SK-N-SH (cell line): ENCODE results near the gene PRMT3. TPM values are rescaled to one million over a fixed set of nuclear protein-coding genes. Genes with fewer than 3 reads are reported as not detected.
A peak's percentile ranks its signal among the peaks of the same experiment; 100 is the strongest.

Source experiments
- CTCF ChIA-PET: fragments of 300-600, 350-600 bp; formaldehyde crosslinking; extraction: SDS; loops from one replicate; lab custom pipeline; 2021; lab: Yijun Ruan, JAX
- POLR2A ChIA-PET: fragments of 350-600 bp; sonication (Branson Sonifier 250); formaldehyde crosslinking; extraction: SDS; loops from one replicate; lab custom pipeline; 2020; ENCODE audit warnings: antibody characterized with exemption, inconsistent platforms; lab: Yijun Ruan, JAX
- DNase-seq: peaks from one replicate; pipeline ENCODE4 v3.0.0; 2012
- H2AFZ ChIP-seq: fragments of 200-600 bp; sonication (generic); 2 replicates; pipeline ENCODE4 v1.8.1; 2016; ENCODE audit warnings: antibody characterized with exemption, mild to moderate bottlenecking, low read depth
- H3F3A ChIP-seq: fragments of 200-600 bp; sonication (generic); replicated peaks from 2 replicates; pipeline ENCODE3; 2016; ENCODE audit warnings: antibody characterized with exemption, mild to moderate bottlenecking; ENCODE audit not compliant: insufficient read depth
- H3K27ac ChIP-seq, 2 experiments: fragments of 200-500 bp in 1 of 2; fragments of 200-600 bp in 1 of 2; sonication (Bioruptor generic) in 1 of 2; sonication (generic), shearing (Covaris generic) in 1 of 2; 2 replicates each; pipeline versions ENCODE4 v1.5.1 to v1.6.1; 2014 to 2016; ENCODE audit warnings: low read depth in 2 of 2, inconsistent platforms in 1 of 2, low read length in 1 of 2, mild to moderate bottlenecking in 1 of 2, mixed read lengths in 1 of 2
- H3K27me3 ChIP-seq: fragments of 200-600 bp; sonication (generic), shearing (Covaris generic); 2 replicates; pipeline ENCODE4 v1.6.1; 2016; ENCODE audit warnings: mixed run types; ENCODE audit not compliant: insufficient read depth
- H3K36me3 ChIP-seq, 2 experiments: fragments of 200-500 bp in 1 of 2; fragments of 200-600 bp in 1 of 2; sonication (Bioruptor generic) in 1 of 2; sonication (generic) in 1 of 2; replicated peaks in 1 of 2; 2 replicates each; pipeline versions ENCODE3 to v1.5.1; 2014 to 2016; ENCODE audit warnings: low read length in 1 of 2, mild to moderate bottlenecking in 1 of 2; ENCODE audit not compliant: insufficient read depth in 2 of 2, control insufficient read depth in 1 of 2
- H3K4me1 ChIP-seq, 2 experiments: fragments of 200-500 bp in 1 of 2; fragments of 200-600 bp in 1 of 2; sonication (Bioruptor generic) in 1 of 2; sonication (generic), shearing (Covaris generic) in 1 of 2; 2 replicates each; pipeline versions ENCODE4 v1.5.1 to v1.6.1; 2014 to 2016; ENCODE audit warnings: low read depth in 1 of 2, low read length in 1 of 2, mixed run types in 1 of 2; ENCODE audit not compliant: insufficient read depth in 2 of 2, control insufficient read depth in 1 of 2
- H3K4me2 ChIP-seq: fragments of 200-600 bp; sonication (generic), shearing (Covaris generic); 2 replicates; pipeline ENCODE4 v1.6.1; 2017; ENCODE audit warnings: mixed run types
- H3K4me3 ChIP-seq, 2 experiments: fragments of 200-500 bp in 1 of 2; fragments of 200-600 bp in 1 of 2; sonication (Bioruptor generic) in 1 of 2; sonication (generic), shearing (Covaris generic) in 1 of 2; 2 replicates each; pipeline versions ENCODE4 v1.5.1 to v1.8.1; 2014 to 2016; ENCODE audit warnings: low read depth in 2 of 2, inconsistent platforms in 1 of 2, low read length in 1 of 2, mild to moderate bottlenecking in 1 of 2, mixed read lengths in 1 of 2, moderate library complexity in 1 of 2
- H3K79me2 ChIP-seq: fragments of 200-600 bp; sonication (generic); 2 replicates; pipeline ENCODE4 v1.8.1; 2017; ENCODE audit warnings: mild to moderate bottlenecking; ENCODE audit not compliant: insufficient read depth
- H3K9ac ChIP-seq: fragments of 200-600 bp; sonication (generic); 2 replicates; pipeline ENCODE4 v1.6.1; 2017; ENCODE audit warnings: mixed run types
- H3K9me2 ChIP-seq: fragments of 200-600 bp; sonication (generic); 2 replicates; pipeline ENCODE4 v1.6.1; 2017; ENCODE audit warnings: mixed run types
- H3K9me3 ChIP-seq: fragments of 200-600 bp; sonication (generic); 2 replicates; pipeline ENCODE4 v1.6.1; 2017; ENCODE audit warnings: mixed run types, mild to moderate bottlenecking, moderate library complexity
- H4K20me1 ChIP-seq: fragments of 200-600 bp; sonication (generic); 2 replicates; pipeline ENCODE4 v1.6.1; 2017; ENCODE audit warnings: mild to moderate bottlenecking, mixed run types; ENCODE audit not compliant: insufficient read depth
- CHD2 ChIP-seq: fragments of 150-350 bp; IDR thresholded peaks from 2 replicates; pipeline ENCODE4 v1.6.1; 2018; ENCODE audit warnings: low read length; ENCODE audit not compliant: partially characterized antibody
- ELF1 ChIP-seq: IDR thresholded peaks from 2 replicates; pipeline ENCODE4 v1.4.0; 2012
- EP300 ChIP-seq, 2 experiments: IDR thresholded peaks; 2 replicates each; pipeline versions ENCODE4 v1.4.0 to v1.6.1; 2012; ENCODE audit warnings: borderline replicate concordance in 1 of 2, low read depth in 1 of 2, low read length in 1 of 2
- FOSL2 ChIP-seq: IDR thresholded peaks from 2 replicates; pipeline ENCODE4 v1.4.0; 2012; ENCODE audit warnings: low read depth, mild to moderate bottlenecking, moderate library complexity, borderline replicate concordance
- FOXJ3 ChIP-seq: sonication (generic); formaldehyde crosslinking; IDR thresholded peaks from 2 replicates; pipeline ENCODE4 v1.5.1; 2020; ENCODE audit warnings: mild to moderate bottlenecking, missing genetic modification reagents
- GABPA ChIP-seq: IDR thresholded peaks from 2 replicates; pipeline ENCODE4 v1.4.0; 2012; ENCODE audit warnings: low read depth, mild to moderate bottlenecking
- MEF2A ChIP-seq: IDR thresholded peaks from 2 replicates; pipeline ENCODE4 v1.4.0; 2012; ENCODE audit warnings: low read depth, borderline replicate concordance
- NRF1 ChIP-seq: IDR thresholded peaks from 2 replicates; pipeline ENCODE4 v1.6.1; 2012; ENCODE audit warnings: low read depth, mild to moderate bottlenecking, low read length
- POLR2AphosphoS5 ChIP-seq: IDR thresholded peaks from 2 replicates; pipeline ENCODE4 v1.6.1; 2012; ENCODE audit warnings: low read depth, low read length
- RFX5 ChIP-seq: IDR thresholded peaks from 2 replicates; pipeline ENCODE4 v1.6.1; 2012; ENCODE audit warnings: mild to moderate bottlenecking, improper control_type of control experiment, low read length
- RXRA ChIP-seq: IDR thresholded peaks from 2 replicates; pipeline ENCODE4 v1.4.0; 2012; ENCODE audit warnings: low read depth, mild to moderate bottlenecking, borderline replicate concordance
- TAF1 ChIP-seq: IDR thresholded peaks from 2 replicates; pipeline ENCODE4 v1.6.1; 2012; ENCODE audit warnings: low read depth, mild to moderate bottlenecking, low read length, moderate library complexity, borderline replicate concordance
- TEAD4 ChIP-seq: IDR thresholded peaks from 2 replicates; pipeline ENCODE4 v1.4.0; 2012; ENCODE audit warnings: mild to moderate bottlenecking, borderline replicate concordance; ENCODE audit not compliant: insufficient read depth
- YY1 ChIP-seq: IDR thresholded peaks from 2 replicates; pipeline ENCODE4 v1.4.0; 2012; ENCODE audit warnings: low read depth, mild to moderate bottlenecking
- WGBS: methylation state at CpG from one replicate; pipeline ENCODE4 v1.1.6; 2017; ENCODE audit warnings: low lambda C conversion rate; 5-methylcytosine and 5-hydroxymethylcytosine counted together
- polyA plus RNA-seq, 3 experiments: library from polyadenylated mRNA; depleted of rRNA; stranded (reverse); fragments of >200 nt; gene quantifications; 2 replicates each; pipeline ENCODE4 v1.2.3, GENCODE V29; 2012
- TF ChIP-seq, protein P1 (sequence below): fragments of 150-350 bp; IDR thresholded peaks from 2 replicates; pipeline ENCODE4 v1.6.1; 2017; ENCODE audit warnings: antibody characterized with exemption, low read length, low read depth, borderline replicate concordance
- TF ChIP-seq, protein P2 (sequence below): IDR thresholded peaks from 2 replicates; pipeline ENCODE4 v1.4.0; 2012; ENCODE audit warnings: low read depth, borderline replicate concordance
- TF ChIP-seq, protein P3 (sequence below): IDR thresholded peaks from 2 replicates; pipeline ENCODE4 v1.4.0; 2012; ENCODE audit warnings: low read depth
- TF ChIP-seq, protein P4 (sequence below): IDR thresholded peaks from 2 replicates; pipeline ENCODE4 v1.4.0; 2012; ENCODE audit warnings: low read depth, borderline replicate concordance
- TF ChIP-seq, protein P5 (sequence below): fragments of 200-600 bp; sonication (generic); IDR thresholded peaks from 2 replicates; pipeline ENCODE4 v1.6.1; 2017; ENCODE audit warnings: antibody characterized with exemption, mild to moderate bottlenecking, moderate library complexity

Gene PRMT3
- polyA plus RNA-seq, 1 of the 3 experiments (the other 2 are of a cell fraction) = 10.8 TPM

DNA sequence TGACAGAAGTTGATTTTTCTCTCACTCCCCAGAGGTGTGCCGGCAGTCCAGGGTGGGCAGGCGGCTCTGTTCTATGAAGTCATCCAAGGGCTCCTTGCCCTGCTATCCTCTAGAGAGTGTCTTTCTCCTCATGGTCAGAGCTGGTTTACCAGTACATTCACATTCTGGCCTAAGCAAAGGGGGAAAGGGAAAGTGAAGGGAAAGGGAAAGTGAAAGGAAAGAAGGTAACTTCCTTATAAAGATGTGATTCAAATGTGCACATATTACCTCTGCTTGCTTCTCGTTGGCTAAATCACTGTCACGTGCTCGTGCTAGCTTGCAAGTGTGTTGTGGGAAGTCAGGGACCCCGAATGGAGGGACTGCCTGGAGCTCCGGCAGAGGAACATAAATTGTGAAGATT is 26.9 kb upstream of the PRMT3 start:
- POLR2A ChIA-PET = no interaction called here
- no peak overlapping the region for H3K4me3 ChIP-seq
- H4K20me1 ChIP-seq = no peaks in the 10 kb centered on the region
- no peaks in the 10 kb centered on the region for H3F3A ChIP-seq
- no peaks in the 10 kb centered on the region for H3K9me3 ChIP-seq
- no peaks in the 10 kb centered on the region for H3K9me2 ChIP-seq
- DNase-seq = no peak
- H3K9ac ChIP-seq = no peak overlapping the region
- no peaks in the 10 kb centered on the region for H3K4me1 ChIP-seq
- 0 out of 2 replicates have a peak overlapping the region, but pooled peaks have one; percentile 60 for H2AFZ ChIP-seq
- WGBS = 67% methylated on average over 7 of the region's 7 CpGs
- H3K4me2 ChIP-seq = no peak overlapping the region
- no peaks in the 10 kb centered on the region for H3K27me3 ChIP-seq
- no peaks in the 10 kb centered on the region for H3K79me2 ChIP-seq
- CTCF ChIA-PET = interaction anchor here (0.7 to 13.2 kb wide), 5 partner anchors 10 to 473 kb away, joined by 3 to 302 read pairs (median 7); no protein-coding TSS in a partner anchor
- no peaks in the 10 kb centered on the region for H3K36me3 ChIP-seq
- TF ChIP-seq NRF1 = no peak
- TF ChIP-seq ELF1 = no peak
- TF ChIP-seq MEF2A = no peak
- TF ChIP-seq, protein P1, sequence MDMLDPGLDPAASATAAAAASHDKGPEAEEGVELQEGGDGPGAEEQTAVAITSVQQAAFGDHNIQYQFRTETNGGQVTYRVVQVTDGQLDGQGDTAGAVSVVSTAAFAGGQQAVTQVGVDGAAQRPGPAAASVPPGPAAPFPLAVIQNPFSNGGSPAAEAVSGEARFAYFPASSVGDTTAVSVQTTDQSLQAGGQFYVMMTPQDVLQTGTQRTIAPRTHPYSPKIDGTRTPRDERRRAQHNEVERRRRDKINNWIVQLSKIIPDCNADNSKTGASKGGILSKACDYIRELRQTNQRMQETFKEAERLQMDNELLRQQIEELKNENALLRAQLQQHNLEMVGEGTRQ = no peak
- no peak for TF ChIP-seq EP300 (IDR thresholded peaks at IDR 0.05; ENCODE audit: borderline replicate concordance in 1 of 2, low read depth in 1 of 2, low read length in 1 of 2)
- no peak for TF ChIP-seq TAF1
- TF ChIP-seq, all 33 proteins: peak for 0
- H3K27ac ChIP-seq = no peak overlapping the region

DNA sequence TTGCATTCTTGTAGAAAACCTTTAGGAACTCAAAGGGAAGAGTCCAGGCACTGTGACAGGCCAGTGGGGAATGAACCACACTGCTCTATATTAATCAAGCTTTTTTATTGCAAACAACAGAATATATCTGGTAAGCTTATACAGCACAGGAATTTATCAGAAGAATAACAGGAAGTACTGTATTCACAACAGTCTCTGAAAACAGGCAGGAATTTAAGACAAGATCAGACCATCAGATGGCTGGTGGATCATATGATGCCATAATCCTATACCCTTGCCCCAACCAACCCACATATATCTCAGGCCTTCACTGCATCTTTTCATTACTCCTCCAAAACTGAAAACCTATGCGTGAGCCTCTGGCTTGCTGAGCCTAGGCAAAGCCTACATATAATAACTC is 25.0 kb upstream of the PRMT3 start:
- CTCF ChIA-PET = interaction anchor here (1.1 kb wide), 1 partner anchor 234 kb away, joined by 3 read pairs; no protein-coding TSS in a partner anchor
- POLR2A ChIA-PET = no interaction called here

More for the DNA sequence above, 25.0 kb upstream of the PRMT3 start:
- H3K4me2 ChIP-seq = no peak overlapping the region
- WGBS = 0% methylated on average over 1 of the region's 1 CpG
- no peaks in the 10 kb centered on the region for H4K20me1 ChIP-seq
- no peak overlapping the region for H2AFZ ChIP-seq
- peaks cover 1% of the 10 kb centered on the region for H3F3A ChIP-seq
- TF ChIP-seq GABPA = no peak
- TF ChIP-seq, protein P2, sequence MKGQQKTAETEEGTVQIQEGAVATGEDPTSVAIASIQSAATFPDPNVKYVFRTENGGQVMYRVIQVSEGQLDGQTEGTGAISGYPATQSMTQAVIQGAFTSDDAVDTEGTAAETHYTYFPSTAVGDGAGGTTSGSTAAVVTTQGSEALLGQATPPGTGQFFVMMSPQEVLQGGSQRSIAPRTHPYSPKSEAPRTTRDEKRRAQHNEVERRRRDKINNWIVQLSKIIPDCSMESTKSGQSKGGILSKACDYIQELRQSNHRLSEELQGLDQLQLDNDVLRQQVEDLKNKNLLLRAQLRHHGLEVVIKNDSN = no peak
- no peak for TF ChIP-seq YY1
- TF ChIP-seq, protein P3, sequence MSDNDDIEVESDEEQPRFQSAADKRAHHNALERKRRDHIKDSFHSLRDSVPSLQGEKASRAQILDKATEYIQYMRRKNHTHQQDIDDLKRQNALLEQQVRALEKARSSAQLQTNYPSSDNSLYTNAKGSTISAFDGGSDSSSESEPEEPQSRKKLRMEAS = no peak
- TF ChIP-seq RFX5 = no peak
- no peak for TF ChIP-seq FOXJ3 (CRISPR knock-in tag)
- no peak for TF ChIP-seq RXRA
- TF ChIP-seq, protein P4, sequence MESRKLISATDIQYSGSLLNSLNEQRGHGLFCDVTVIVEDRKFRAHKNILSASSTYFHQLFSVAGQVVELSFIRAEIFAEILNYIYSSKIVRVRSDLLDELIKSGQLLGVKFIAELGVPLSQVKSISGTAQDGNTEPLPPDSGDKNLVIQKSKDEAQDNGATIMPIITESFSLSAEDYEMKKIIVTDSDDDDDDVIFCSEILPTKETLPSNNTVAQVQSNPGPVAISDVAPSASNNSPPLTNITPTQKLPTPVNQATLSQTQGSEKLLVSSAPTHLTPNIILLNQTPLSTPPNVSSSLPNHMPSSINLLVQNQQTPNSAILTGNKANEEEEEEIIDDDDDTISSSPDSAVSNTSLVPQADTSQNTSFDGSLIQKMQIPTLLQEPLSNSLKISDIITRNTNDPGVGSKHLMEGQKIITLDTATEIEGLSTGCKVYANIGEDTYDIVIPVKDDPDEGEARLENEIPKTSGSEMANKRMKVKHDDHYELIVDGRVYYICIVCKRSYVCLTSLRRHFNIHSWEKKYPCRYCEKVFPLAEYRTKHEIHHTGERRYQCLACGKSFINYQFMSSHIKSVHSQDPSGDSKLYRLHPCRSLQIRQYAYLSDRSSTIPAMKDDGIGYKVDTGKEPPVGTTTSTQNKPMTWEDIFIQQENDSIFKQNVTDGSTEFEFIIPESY = no peak
- no peak for TF ChIP-seq FOSL2
- no peak for TF ChIP-seq TAF1
- TF ChIP-seq, protein P5, sequence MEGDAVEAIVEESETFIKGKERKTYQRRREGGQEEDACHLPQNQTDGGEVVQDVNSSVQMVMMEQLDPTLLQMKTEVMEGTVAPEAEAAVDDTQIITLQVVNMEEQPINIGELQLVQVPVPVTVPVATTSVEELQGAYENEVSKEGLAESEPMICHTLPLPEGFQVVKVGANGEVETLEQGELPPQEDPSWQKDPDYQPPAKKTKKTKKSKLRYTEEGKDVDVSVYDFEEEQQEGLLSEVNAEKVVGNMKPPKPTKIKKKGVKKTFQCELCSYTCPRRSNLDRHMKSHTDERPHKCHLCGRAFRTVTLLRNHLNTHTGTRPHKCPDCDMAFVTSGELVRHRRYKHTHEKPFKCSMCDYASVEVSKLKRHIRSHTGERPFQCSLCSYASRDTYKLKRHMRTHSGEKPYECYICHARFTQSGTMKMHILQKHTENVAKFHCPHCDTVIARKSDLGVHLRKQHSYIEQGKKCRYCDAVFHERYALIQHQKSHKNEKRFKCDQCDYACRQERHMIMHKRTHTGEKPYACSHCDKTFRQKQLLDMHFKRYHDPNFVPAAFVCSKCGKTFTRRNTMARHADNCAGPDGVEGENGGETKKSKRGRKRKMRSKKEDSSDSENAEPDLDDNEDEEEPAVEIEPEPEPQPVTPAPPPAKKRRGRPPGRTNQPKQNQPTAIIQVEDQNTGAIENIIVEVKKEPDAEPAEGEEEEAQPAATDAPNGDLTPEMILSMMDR = no peak
- no peak for TF ChIP-seq POLR2AphosphoS5
- TF ChIP-seq TEAD4 = no peak
- TF ChIP-seq CHD2 = no peak
- no peak for TF ChIP-seq ELF1
- no peaks in the 10 kb centered on the region for H3K9me3 ChIP-seq
- no peak overlapping the region for H3K4me3 ChIP-seq
- DNase-seq = no peak
- no peak overlapping the region for H3K27ac ChIP-seq
- H3K27me3 ChIP-seq = no peaks in the 10 kb centered on the region
- no peak overlapping the region for H3K9ac ChIP-seq
- no peaks in the 10 kb centered on the region for H3K36me3 ChIP-seq
- no peaks in the 10 kb centered on the region for H3K79me2 ChIP-seq
- H3K4me1 ChIP-seq = 0 out of 4 replicates have a peak, but pooled peaks cover 0 to 5% of the 10 kb centered on the region in 2 experiments
- H3K9me2 ChIP-seq = no peaks in the 10 kb centered on the region
